Measurements from ENCODE around the gene SUN2.
A peak's percentile ranks its signal among the peaks of the same experiment; 100 is the strongest.

Gene SUN2

GRCh38 chr22:38729946-38730345, 25.9 kb downstream of the SUN2 start:
- TF ChIP-seq CTCF (IDR thresholded peaks at IDR 0.05) = no peak

DNA sequence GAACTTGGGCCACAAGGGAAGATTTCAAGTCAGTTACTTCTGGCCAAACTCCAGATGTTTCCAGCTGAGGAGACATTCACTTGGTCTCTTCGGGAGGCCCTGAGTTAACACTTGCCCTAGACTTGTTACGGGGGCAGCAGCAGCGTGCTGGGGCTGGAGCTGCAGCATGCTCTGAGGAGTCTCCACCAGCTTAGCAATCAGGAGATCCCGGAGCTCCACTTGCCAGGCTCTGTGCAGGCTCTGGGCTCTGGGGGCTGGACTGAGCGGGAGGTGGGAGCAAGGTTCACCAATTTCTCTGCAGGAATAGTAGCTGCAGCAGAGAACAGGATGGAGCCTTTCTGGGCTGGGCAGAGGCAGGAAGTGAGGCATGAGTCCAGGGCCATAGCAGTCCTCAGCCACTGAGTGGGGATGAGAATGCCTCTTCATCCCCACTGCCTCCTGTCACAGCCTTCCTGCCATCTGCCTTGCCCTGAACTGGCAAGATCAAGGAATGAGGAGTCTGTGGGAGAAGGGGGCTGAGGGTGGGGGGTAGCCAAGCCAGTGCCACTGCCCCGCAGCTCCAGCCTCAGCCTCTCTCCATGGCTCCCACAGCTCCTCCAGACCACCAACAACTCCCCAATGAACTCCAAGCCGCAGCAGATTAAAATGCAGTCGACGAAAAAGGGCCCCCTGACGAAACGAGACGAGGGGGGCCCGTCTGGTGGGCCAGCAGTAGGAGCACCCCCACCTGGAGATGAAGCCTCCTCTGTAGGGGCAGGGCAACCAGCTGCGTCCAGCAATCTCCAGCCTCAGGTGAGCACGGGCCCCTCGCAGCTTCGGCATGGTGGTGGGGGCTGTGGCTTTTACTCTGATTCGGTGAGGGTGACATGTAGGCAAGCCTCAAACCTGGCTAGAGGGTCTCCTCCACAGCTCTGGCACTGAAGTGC, 26.7 kb downstream of the SUN2 start:
- TF ChIP-seq CTCF (IDR thresholded peaks at IDR 0.05) = no peak

- no peak for TF ChIP-seq CTCF (IDR thresholded peaks at IDR 0.05)
These were observed 28.0 kb downstream of the SUN2 start for GRCh38 chr22:38727530-38728451.

GRCh38 chr22:38727123-38727522, 28.7 kb downstream of the SUN2 start:
- no peak for TF ChIP-seq CTCF (IDR thresholded peaks at IDR 0.05)

GRCh38 chr22:38725900-38726655, 29.7 kb downstream of the SUN2 start:
- no peak for TF ChIP-seq CTCF (IDR thresholded peaks at IDR 0.05)

- peak; percentile 54 for TF ChIP-seq CTCF (IDR thresholded peaks at IDR 0.05)
These were observed 30.7 kb downstream of the SUN2 start for GRCh38 chr22:38724926-38725571.
